HFF-Myc (cell line): ENCODE measurements around the gene IKZF5.

Source experiments
- DNase-seq: peaks from one replicate; pipeline ENCODE4 v3.0.0-alpha.2; 2011; ENCODE audit warnings: low read depth; ENCODE audit errors: extremely low read depth
- H3K4me3 ChIP-seq: replicated peaks from 2 replicates; pipeline ENCODE4 v1.5.1; 2011; ENCODE audit warnings: low read depth, mild to moderate bottlenecking, control low read depth, low read length
- CTCF ChIP-seq: IDR thresholded peaks from 2 replicates; pipeline ENCODE4 v1.5.1; 2012; ENCODE audit warnings: mild to moderate bottlenecking, low read depth, low read length, control low read depth; ENCODE audit errors: missing control alignments

IKZF5 gene

GRCh38 chr10:123008355-123009104 lies at the start of gene IKZF5, which contains the start of gene ACADSB:
Gene IKZF5 (minus strand): TSS chr10:123008795. CDS start chr10:122998625, 10,170 bp downstream.
Gene ACADSB (plus strand): TSS chr10:123009006. CDS start chr10:123009030, 24 bp downstream.
- DNase-seq = peak; percentile 88
- peak within 1 kb of the TSS; percentile 94 for H3K4me3 ChIP-seq
- TF ChIP-seq CTCF = no peak

DNA sequence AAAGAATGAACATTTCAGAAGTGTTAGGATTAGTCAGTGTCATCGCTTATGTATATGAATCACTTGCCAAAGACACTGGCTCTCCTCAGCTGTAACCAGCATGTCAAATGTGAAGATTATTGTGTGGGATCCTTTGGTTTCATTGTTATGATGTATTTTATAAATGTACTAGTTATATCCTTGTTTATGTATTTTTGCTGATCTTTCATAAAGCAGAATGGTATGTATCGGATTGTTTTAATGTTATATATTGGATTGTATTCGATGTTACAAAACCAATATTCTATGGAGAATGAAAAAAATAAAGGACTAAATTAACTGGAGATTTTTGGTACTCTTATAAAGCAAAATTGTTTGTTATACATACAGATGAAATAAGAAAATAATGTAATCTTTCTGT lies 49.4 kb upstream of the IKZF5 start:
- H3K4me3 ChIP-seq = no peak overlapping the region
- TF ChIP-seq CTCF = no peak
- no peak for DNase-seq

DNA sequence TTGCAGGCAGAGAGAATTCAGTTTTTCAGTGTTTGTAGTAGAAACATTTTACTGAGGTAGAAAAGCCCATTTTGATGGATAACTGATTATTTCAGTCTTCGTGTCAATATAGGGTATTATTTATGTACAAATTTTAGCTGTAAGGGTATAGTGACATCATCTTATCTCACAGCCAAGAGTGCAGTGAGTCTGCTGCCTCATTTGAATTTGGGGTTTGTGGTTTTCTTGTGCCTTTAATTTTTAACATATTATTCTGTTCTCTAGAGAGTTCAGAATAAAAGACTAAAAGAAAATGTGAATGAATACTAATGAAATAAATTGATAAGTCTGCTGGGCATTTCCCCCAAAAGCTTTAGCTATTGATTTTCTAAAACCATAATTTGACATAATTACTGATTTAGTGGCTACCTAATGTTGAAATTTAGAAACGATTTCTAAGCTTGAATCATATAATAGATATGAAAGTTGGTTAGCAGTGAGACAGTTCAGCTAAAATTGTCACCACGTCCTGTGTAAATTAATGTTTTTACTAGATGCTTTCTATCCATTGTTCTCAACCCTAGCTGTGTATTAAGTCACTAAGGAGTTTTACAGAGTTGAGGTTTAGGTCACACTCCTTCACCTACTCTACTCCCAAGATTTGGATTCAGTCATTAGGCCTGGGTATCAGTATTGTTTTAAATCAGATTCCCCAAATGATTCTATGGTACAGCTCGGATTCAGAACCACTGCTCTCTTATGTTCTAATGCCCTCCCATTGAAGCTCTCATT lies 37.6 kb upstream of the IKZF5 start:
- no peak for TF ChIP-seq CTCF
- DNase-seq = no peak
- no peak overlapping the region for H3K4me3 ChIP-seq

- no peak overlapping the region for H3K4me3 ChIP-seq
- DNase-seq = no peak
- no peak for TF ChIP-seq CTCF
Measured at GRCh38 chr10:123044391-123044790, 35.8 kb upstream of the IKZF5 start.

DNA sequence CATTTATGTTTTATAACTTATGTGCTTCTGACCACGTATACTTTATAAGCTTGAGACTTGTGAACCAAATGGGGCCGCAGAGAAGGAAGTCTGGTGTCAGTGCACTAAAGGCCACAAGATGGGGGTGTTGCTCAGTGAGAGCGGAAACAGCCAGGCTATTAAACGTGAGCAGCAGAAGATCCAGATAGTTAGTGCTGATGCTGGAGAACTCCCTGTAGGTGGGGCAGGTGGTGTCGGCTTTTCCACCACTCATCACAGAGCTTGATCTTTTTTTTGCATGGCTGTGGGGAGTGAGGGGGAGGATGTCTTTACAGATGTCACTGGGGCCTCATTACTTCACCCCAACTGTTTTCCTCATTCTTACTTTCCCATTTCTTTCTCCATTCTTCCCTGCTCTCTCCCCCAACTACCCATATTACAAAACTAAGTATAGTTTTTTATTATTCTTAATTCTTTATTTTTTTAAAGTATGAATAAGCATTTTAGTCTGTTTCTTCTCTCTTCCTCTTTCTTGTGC lies 34.9 kb upstream of the IKZF5 start:
- peak; percentile 83 for TF ChIP-seq CTCF
- DNase-seq = peak; percentile 51
- H3K4me3 ChIP-seq = no peak overlapping the region

GRCh38 chr10:123042708-123043408 lies 34.3 kb upstream of the IKZF5 start:
- no peak for DNase-seq
- TF ChIP-seq CTCF = no peak

More at GRCh38 chr10:123042708-123043408, 34.3 kb upstream of the IKZF5 start:
- H3K4me3 ChIP-seq = no peak overlapping the region
